HEK293T (cell line): ENCODE data around the gene KAZALD1.

Experiments
- FOXK2 ChIP-seq: fragments of 450-650 bp; IDR thresholded peaks from 2 replicates; pipeline ENCODE4 v1.6.1; 2016; ENCODE audit warnings: mild to moderate bottlenecking
- FOXM1 ChIP-seq: fragments of 450-650 bp; IDR thresholded peaks from 2 replicates; pipeline ENCODE4 v1.6.1; 2017; ENCODE audit warnings: mild to moderate bottlenecking, borderline replicate concordance
- HDGF ChIP-seq: fragments of 450-650 bp; IDR thresholded peaks from 2 replicates; pipeline ENCODE4 v1.6.1; 2017; ENCODE audit warnings: antibody characterized with exemption, borderline replicate concordance
- SP1 ChIP-seq: fragments of 450-650 bp; IDR thresholded peaks from 2 replicates; pipeline ENCODE4 v1.6.1; 2017
- SUZ12 ChIP-seq: fragments of 450-650 bp; IDR thresholded peaks from 2 replicates; pipeline ENCODE4 v1.6.1; 2016; ENCODE audit warnings: mild to moderate bottlenecking
- TF ChIP-seq, protein P1 (sequence below): fragments of 450-650 bp; IDR thresholded peaks from 2 replicates; pipeline ENCODE4 v1.6.1; 2016

DNA sequence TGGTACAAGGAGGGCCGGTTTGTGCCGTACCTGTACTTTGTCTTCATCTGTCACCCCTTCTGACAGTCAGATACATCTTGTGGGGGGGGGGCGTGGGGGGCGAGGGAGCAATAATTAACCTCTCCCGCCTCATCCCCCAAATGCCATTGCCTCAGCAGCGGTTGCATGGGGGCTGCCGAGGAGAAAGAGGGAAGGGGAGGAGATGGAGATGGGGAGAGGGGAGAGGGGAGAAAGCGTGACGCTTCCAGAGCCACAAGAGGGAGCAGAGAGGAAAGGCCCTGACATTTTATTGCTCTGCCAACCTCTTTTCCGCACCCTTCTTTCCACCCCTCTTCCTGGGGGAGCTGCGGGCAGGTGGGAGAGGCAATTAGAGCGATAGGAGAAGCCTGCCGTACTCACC lies 11.8 kb downstream of the KAZALD1 start:
- TF ChIP-seq, protein P1, sequence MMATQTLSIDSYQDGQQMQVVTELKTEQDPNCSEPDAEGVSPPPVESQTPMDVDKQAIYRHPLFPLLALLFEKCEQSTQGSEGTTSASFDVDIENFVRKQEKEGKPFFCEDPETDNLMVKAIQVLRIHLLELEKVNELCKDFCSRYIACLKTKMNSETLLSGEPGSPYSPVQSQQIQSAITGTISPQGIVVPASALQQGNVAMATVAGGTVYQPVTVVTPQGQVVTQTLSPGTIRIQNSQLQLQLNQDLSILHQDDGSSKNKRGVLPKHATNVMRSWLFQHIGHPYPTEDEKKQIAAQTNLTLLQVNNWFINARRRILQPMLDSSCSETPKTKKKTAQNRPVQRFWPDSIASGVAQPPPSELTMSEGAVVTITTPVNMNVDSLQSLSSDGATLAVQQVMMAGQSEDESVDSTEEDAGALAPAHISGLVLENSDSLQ = no peak
- TF ChIP-seq FOXM1 = no peak
- TF ChIP-seq FOXK2 = no peak
- TF ChIP-seq SP1 = no peak
- no peak for TF ChIP-seq SUZ12
- TF ChIP-seq HDGF = no peak
